GM21360 (cell line): ENCODE results near the gene PRR12.
"Not testable (repeated sequence)": the region's sequence is repeated elsewhere in the genome, so short reads cannot be mapped to it uniquely, and the experiment has no call there.

Experiments used
- ATAC-seq: cut with Tn5 transposase; IDR thresholded peaks from one replicate; pipeline ENCODE4 v1.9.1; 2021; ENCODE audit warnings: mild to moderate bottlenecking, moderate library complexity; ENCODE audit not compliant: unreplicated experiment

The PRR12 gene

DNA sequence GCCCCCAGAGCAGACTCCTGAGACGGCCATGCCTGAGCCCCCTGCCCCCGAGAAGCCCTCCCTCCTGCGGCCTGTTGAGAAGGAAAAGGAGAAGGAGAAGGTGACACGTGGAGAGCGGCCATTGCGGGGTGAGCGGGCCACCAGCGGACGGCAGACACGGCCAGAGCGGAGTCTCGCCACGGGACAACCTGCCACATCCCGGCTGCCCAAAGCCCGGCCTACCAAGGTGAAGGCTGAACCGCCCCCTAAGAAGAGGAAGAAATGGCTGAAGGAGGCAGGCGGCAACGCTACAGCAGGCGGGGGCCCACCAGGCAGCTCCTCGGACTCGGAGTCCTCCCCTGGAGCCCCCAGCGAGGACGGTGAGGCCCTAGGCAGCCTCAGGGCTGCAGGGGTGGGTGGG, 24.9 kb downstream of the PRR12 start:
- no peak for ATAC-seq

DNA sequence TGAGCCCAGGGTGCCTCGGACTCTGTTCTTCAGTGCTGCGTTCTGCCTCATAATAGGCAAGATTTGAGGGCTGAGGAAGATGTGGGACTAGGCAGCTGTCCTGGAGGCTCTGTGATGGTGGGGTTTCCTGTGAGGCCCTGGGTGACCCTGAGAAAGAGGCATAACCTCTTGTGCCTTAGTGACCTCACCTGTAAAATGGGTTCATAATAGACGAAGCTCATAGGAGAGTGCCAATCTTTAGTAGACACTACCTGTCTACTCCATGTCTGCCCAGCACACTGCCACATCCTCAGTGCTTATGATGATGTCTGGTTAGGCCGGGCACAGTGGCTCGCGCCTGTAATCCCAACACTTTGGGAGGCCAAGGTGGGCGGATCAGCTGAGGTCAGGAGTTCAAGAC, 25.6 kb downstream of the PRR12 start:
- ATAC-seq = no peak

DNA sequence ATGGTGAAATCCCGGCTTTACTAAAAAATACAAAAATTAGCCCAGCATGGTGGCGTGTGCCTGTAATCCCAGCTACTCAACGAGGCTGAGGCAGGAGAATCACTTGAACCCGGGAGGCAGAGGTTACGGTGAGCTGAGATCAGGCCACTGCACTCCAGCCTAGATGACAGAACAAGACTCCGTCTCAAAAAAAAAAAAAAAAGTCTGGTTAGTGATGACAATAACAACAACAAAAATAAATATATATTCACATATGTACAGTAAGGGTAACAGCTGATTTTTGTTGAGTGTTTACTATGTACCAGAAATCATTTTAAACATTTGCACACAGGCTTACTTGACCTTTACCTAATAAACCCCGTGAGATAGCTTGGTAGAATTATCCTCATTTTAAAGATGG, 26.0 kb downstream of the PRR12 start:
- no peak for ATAC-seq

DNA sequence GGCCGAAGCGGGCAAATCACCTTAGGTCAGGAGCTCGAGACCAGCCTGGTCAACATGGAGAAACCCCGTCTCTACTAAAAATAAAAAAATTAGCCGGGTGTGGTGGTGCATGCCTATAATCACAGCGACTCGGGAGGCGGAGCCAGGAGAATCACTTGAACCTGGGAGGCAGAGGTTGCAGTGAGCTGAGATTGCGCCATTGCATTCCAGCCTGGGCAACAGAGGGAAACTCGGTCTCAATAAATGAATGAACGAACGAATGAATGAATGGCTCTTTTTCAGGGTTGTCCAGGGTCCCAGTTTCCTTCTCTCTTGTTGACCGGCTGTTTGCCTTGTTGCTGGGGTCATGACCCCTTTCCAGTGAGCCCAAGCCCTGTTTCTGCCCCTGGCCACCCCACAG, 26.9 kb downstream of the PRR12 start:
- ATAC-seq = not testable (repeated sequence)

DNA sequence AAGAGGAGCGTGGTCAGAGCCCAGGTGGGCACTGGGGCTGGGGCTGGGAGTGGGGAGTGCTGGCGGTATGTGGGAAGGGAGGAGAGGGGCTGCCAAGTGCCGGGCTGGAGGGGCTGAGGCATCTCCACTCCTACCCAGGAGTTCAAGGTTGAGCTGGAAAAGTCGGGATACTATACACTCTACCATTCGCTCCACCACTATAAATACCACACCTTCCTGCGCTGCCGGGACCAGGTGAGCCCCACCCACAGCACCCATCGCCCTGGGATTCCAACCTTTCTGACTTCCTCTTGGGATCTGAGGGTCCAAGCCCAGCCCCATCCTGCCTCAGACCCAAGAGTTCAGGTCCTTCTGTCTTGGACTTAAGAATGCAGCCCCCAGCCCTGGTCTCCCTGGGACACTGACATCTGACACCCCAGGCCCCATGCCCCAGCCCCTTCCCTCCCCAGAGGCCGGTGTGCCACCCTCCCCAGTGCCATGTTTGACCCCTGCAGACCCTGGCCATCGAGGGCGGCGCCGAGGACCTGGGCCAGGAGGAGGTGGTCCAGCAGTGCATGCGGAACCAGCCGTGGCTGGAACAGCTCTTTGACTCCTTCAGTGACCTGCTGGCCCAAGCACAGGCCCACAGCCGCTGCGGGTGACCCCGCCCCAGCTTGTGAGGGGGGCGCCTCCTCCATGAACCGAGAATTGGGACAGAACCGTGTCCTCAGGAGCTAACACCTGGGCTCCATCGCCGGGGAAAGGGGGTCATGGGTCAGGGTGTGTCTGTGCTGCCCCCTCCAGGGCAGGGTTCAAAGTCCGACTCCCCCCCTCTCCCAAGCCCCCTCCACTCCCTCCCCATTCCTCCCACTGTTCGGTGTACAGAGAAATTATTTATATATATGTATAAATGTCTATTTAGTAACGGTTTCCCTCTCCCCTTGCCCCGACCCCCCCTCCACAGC, 34.3 kb downstream of the PRR12 start:
- ATAC-seq = no peak

DNA sequence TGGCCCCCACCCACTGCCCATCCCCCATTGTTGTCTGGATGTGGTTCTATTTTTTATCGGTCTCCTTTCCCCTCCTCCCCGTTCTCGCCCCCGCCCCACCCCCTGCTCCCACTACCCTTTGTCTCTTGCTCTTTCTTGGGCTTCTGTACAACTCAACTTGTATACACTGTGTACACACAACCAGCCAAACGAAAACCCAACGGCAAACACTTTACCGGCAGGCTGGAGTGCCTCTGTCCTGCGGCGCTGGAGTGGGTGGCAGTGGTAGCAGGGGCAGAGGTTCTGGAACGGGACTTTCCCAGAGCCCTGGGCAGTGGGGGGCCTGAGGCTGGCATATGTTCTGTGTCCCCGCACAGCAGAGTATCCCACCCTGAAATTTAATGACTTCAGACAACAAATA, 35.2 kb downstream of the PRR12 start:
- no peak for ATAC-seq

DNA sequence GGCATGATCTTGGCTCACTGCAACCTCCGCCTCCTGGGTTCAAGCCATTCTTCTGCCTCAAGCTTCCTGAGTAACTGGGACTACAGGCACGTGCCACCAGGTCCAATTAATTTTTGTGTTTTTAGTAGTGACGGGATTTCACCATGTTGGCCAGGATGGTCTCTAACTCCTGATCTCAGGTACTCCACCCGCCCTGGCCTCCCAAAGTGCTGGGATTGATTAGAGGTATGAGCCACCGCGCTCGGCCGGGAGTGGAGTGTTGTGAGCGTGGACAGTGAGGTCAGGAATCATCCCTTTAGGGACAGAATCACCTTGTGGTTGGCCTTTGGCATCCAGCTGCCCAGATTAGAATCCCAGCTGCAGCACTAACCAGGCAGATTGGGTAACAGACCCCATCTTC, 38.7 kb downstream of the PRR12 start:
- no peak for ATAC-seq

DNA sequence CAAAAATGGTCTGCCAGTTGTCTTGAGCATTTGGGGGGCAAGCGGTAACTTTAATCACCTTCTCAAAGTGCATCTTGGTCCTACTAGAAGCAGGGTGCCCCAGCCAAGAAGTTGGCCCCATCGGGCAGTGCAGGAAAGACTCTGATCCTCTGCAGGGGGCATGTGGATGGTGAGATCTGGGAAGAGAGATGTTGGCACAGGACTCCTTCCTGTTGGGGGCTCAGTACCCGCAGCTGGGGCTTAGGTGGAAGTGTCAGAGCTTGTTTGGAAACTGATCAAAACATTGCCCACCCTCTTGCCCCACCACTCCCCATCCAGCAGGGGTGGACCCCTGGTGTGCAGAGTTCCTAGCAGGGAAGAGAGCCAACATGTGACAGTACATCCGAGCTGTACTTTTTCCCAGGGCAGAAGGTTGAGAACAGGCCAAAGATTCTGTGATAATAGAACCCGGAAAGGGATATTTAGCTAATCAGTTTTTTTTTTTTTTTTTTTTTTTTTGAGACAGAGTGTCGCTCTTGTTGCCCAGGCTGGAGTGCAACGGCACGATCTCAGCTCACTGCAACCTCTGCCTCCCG, 40.1 kb downstream of the PRR12 start:
- no peak for ATAC-seq

DNA sequence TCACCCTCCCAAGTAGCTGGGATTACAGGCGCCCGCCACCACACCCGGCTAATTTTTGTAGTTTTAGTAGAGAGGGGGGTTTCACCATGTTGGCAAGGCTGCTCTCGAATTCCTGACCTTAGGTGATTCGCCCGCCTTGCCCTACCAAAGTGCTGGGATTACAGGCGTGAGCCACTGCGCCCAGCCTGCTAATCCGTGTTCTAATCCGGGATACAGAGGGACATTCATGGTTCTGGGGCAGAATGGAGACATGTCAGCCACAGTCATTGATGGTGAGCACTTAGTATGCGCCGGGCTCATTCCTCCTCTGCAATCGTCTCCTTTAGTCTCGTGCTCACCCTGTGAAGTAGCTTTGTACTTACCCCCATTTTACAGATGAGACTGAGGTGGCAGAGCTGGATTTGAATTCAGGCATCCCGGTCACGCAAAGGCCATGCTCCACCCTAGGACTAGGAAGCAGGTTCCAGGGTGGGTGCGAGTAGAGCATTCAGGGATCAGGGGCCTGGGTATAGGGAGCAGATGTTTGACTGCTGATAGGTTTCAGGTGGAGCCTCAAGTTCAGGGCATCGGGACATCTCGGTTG, 40.7 kb downstream of the PRR12 start:
- no peak for ATAC-seq

DNA sequence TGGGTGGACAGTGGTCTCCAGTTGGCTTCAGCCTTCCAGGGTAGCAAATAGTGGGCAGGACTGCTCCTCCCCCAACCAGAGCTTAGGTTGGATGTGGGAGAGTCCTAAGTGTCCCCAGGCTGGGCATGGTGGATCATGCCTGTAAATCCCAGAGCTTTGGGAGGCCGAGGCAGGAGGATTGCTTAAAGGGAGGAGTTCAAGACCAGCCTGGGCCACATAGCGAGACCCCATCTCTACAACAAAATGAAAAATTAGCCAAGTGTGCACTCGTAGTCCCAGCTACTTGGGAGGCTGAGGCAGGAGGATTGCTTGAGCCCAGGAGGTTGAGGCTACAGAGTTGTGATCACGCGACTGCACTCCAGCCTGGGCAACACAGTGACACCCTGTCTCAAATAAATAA, 41.6 kb downstream of the PRR12 start:
- no peak for ATAC-seq

DNA sequence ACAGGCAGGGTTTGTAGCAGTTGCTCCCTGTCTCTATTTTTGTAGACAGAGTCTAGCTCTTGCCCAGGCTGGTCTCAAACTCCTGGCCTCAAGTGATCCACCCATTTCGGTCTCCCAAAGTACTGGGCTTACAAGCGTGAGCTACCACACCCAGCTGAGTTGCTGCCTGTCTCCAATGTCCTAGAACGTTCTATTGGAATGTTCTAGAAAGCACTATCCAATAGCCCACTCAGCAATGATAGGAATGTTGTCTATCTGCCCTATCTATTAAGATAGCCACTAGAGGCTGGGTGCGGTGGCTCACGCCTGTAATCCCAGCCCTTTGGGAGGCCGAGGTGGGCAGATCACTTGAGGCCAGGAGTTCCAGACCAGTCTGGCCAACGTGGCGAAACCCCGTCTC, 42.3 kb downstream of the PRR12 start:
- not testable (repeated sequence) for ATAC-seq

DNA sequence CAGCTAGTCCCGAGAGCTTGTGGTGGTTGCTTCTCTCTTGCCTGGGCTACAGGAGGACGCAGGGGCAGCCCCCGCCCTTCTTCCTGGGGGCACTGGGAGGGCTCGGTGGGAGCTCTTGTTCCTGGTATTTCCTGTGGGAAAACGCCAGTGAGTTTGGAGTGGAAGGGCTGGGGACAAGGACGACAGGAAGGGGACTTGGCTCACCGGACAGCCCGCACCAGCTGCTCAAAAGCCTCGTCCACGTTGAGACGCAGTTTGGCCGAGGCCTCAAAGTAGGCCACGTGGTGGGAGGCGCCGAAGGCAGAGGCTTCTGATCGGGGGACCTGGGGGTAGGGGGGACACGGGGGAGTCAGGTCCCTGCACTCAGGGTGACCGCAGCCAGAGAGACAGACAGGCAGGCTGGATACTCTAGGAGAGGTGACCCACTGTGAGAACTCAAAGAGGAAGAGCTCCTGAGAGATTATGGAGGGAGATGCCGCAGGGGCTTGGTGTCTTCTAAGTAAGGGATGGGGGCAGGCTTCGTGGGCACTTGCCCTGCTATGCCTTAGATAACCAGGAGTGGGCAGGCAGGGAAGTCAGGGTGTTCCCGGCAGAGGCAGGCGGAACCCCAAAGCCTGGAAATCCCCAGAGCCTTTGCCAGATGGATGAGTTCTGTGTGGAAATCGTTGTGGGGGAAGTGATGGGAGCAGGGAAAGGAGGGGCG, 44.7 kb downstream of the PRR12 start:
- no peak for ATAC-seq

DNA sequence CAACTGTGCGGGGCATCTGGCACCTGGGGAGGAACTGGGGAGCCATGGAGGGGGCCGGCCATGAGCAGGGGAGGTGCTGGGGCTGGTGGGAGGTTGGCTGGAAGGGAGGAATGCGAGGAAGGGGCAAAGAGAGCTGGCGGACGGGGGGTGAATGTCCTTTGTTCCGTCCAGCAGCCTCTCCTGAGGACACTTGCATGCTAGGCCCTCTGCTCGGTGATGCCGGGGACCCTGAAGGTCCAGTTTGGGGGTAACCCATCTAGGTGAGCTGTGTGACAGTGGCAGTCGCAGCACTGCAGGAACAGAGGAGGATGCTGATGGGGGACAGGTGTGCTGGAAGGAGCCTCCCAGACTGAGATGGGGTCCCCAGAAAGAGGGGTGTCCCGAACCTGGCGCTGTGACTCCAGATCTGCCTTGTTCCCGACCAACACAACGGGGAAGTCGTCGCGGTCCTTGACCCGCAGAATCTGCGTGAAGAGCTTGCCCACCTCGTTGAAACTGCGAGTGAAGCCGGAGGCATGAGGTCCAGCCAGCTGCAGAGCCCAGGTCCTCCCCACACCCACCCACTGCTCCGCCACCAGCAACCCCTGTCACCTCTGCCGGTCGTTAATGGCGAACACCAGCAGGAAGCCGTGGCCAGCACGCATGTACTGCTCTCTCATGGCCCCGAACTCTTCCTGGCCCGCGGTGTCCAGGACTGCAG, 45.4 kb downstream of the PRR12 start:
- ATAC-seq = no peak

DNA sequence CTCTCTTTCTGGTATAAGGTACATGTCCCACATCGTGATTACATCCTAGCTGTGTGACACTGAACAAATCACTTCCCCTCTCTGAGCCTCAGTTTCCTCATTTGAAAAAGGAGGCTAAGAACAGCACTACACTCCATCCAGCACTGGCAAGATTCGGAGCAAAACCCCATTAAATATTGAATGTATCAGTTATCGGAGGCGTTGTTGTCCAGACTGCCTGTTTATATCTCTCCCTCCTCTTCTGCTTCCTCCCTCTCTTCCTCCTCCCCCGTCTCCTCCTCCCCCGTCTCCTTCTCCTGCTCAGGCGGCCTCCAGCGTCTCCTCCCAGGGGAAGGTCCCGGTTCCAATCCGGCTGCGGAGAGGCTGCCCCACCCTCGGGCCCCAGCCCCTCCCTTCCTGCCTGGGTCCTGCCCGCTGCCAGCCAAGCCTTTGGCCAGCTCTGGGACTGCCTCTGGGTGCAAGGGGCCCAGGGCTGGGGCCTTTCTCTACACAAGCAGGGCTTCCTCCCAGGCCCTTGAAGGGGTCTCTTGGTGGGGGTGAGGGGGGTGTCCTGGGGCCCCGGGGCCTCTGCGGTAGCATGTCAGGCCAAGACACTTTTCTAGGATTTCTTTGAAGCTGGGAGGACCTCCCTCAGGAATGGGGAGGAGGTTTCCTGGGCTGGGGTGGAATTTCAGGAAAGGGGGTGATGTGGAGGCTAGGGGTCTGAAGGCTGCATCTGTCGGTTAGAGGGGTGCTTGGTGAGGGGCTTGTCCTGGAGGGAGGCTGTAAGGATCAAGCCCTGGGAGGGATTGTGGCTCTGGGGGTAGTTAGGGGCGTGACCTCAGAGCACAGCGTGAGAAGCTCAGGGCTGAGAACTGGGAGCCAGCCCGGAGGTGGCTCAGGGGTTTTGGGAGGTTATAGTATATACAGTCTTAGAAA, 47.1 kb downstream of the PRR12 start:
- no peak for ATAC-seq

DNA sequence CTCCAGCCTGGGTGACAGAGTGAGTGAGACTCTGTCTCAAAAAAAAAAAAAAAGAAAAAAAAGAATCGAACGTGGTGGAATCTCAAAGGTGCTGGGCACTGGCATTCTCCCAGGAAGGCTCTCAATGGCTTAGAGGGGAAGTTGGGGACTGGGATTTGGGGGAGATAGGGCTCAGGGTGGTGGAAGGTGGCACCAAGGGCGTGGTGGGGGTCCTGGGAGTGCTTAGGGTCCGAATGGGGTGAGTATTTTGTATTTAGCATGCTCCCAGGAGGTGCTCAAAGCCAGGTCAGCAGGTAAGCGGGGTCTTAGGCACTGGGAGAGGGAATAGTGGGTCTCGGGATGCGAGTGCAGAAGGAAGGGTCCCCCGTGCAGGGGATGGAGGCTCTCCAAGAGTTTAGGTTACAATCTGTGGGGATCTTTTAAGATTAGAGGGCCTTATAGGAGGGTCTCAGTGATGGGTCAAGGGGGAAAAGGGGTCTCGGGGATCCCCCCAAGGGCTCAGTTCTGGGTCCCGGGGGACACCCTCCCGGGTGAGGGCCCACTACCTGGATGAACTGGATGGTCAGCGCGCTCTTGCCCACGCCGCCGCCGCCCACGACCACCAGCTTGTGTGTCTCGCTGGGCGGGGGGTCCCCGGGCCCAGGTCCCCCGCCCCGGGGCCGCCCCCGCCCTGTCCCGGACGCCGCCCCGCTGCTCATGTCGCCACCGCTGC, 48.6 kb downstream of the PRR12 start:
- ATAC-seq = no peak

DNA sequence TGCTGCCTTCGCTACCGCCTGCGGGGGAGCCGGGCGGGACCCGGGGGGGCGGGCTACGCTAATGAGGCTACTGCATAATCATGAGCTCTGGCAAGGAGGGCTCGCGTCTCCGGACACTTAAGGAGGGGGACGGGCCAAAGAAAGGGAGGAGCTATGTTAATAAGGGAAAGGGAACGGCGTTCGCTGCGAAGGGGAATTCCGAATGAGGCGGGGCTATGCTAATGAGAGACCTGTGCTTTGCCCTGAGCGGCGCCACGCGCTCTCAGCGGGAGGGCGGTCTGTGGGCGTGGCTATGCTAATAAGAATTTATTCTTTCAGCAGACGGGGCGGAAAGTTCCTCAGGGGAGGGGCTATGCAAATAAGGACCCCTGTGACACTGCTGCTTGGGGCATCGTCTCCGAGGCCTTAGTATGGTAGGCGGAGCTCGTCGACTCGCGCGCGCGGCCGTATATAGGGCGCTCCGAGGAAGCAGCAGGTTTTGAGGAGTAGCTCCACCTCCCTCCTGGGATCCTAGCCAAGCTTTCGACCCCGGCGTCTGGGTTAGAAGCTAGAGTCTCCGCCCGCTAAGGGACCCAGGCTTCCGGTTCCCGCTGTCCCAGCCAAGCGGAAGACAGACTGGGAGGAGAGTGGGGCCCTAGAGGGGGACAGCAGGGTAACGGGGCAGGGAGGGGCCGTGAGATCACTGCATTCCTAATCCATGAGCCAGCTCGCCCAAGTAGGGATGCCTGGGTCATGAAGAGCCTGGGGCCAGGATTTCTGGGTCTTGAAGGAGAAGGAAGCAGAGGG, 49.3 kb downstream of the PRR12 start, which contains the start of gene RRAS:
Gene RRAS (minus strand): TSS at position 31 of the 786 bp plus-strand sequence. CDS start 45 bp downstream, outside the sequence.
- peak; percentile 54 for ATAC-seq

DNA sequence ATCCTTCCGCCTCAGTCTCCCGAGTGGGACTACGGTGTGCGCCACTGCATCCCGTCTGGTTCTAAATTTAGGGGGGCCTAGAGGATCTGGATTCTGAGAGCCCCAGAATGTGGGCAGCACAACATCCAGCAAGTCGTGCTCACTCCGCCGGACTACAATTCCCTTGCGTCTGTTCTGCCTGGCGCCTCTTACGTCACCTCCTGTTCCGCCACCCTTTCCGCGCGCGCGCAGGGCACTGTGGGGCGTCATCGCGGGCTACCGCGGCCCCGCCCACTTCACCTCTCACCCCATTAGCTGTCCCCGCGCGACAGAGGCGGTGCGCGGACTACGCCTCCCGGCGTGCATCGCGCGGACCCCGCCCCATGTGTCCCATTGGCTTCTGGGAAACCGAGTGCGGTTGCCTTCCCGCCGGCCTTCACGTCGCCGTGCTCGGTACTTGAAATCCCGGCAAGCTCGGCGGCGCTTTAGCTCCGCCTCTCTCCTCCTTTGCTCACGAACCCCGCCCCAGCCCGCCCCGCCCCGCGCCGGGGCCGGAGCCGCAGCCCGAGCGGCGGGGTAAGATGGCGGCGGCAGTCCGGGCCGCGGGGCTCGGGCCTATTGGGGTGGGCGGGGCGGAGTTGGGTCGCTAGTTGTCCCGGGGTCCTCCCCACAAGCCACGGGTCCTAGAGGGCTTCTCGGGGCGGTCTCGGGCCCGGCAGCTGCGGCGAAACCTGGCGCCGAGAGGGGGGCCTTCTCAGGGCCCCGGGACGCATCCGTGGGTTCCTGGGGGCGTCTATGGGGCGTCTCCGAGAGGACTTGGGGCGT, 50.9 kb downstream of the PRR12 start, which contains the start of gene SCAF1:
Gene SCAF1 (plus strand): TSS at position 522 of the 804 bp plus-strand sequence. CDS start 2,818 bp downstream, outside the sequence.
- peak; percentile 43 for ATAC-seq
